ENCODE data around the gene HTT. TPM values are rescaled to one million over a fixed set of nuclear protein-coding genes. Genes with fewer than 3 reads are reported as not detected.
A peak's percentile ranks its signal among the peaks of the same experiment; 100 is the strongest.
"Not testable (repeated sequence)": the region's sequence is repeated elsewhere in the genome, so short reads cannot be mapped to it uniquely, and the experiment has no call there.

Gene HTT
- total RNA-seq, 1 donor from 2014 or later: 66.1 TPM

GRCh38 chr4:3044870-3045819 is 29.3 kb upstream of the HTT start:
- DNase-seq (ENCODE audit: low read depth): peak; percentile 46

- no peak for DNase-seq (ENCODE audit: low read depth)
These were observed 28.3 kb upstream of the HTT start for GRCh38 chr4:3046162-3046561.

GRCh38 chr4:3046623-3047022 is 27.9 kb upstream of the HTT start:
- DNase-seq (ENCODE audit: low read depth): no peak

- DNase-seq (ENCODE audit: low read depth): peak; percentile 82
These were observed 26.8 kb upstream of the HTT start for GRCh38 chr4:3047464-3048286.

GRCh38 chr4:3051141-3051897 is 23.2 kb upstream of the HTT start:
- not testable (repeated sequence) for DNase-seq (ENCODE audit: low read depth)

GRCh38 chr4:3054169-3054759 is 20.2 kb upstream of the HTT start:
- no peak for DNase-seq (ENCODE audit: low read depth)

- no peak for DNase-seq (ENCODE audit: low read depth)
These were observed 14.5 kb upstream of the HTT start for GRCh38 chr4:3059943-3060342.

- no peak for DNase-seq (ENCODE audit: low read depth)
These were observed 13.5 kb upstream of the HTT start for GRCh38 chr4:3060946-3061345.

GRCh38 chr4:3062471-3062870 is 12.0 kb upstream of the HTT start:
- peak; percentile 90 for DNase-seq (ENCODE audit: low read depth)

- DNase-seq (ENCODE audit: low read depth): no peak
These were observed 8.9 kb upstream of the HTT start for GRCh38 chr4:3065551-3065950.

GRCh38 chr4:3066836-3067400 is 7.6 kb upstream of the HTT start:
- DNase-seq (ENCODE audit: low read depth): no peak

GRCh38 chr4:3067473-3068001 is 6.9 kb upstream of the HTT start:
- DNase-seq (ENCODE audit: low read depth): no peak

GRCh38 chr4:3069661-3070199 is 4.8 kb upstream of the HTT start:
- DNase-seq (ENCODE audit: low read depth): no peak

GRCh38 chr4:3070709-3071500 is 3.6 kb upstream of the HTT start:
- DNase-seq (ENCODE audit: low read depth): no peak

GRCh38 chr4:3071811-3072210 is 2.7 kb upstream of the HTT start:
- no peak for DNase-seq (ENCODE audit: low read depth)

GRCh38 chr4:3073158-3074077 is 1.1 kb upstream of the HTT start:
- no peak for DNase-seq (ENCODE audit: low read depth)

- DNase-seq (ENCODE audit: low read depth): peak; percentile 65
These were observed 568 bp downstream of the HTT start for GRCh38 chr4:3074846-3075651.

- no peak for DNase-seq (ENCODE audit: low read depth)
These were observed 1.1 kb downstream of the HTT start for GRCh38 chr4:3075652-3075981.
